ENCODE data around the gene PILRB. TPM values are rescaled to one million over a fixed set of nuclear protein-coding genes. Genes with fewer than 3 reads are reported as not detected.

The PILRB gene
- total RNA-seq, 2 donors from 2014 or later, result 63.3 to 65.6 TPM

DNA sequence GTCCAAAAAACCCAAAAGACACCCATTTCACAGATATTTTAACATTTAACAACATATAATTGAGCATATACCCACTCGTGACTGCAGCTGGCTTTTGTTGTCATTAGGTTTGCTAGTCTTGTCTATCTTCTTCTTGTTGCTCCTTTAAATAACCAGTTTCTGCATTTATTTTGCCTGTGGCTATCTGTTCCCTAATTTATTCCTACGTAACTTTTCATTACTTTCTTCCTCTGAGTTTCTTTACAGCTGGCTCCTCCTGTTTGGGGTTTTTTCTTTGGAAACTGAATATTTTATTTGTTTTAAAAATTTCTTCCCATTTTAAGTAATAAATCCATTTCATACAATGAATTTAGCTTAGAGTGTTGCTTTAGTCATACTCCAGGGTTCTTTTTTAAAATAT, 29.8 kb downstream of the PILRB start:
- TF ChIP-seq POLR2A (IDR thresholded peaks at IDR 0.05), result no peak
- TF ChIP-seq, protein P1, sequence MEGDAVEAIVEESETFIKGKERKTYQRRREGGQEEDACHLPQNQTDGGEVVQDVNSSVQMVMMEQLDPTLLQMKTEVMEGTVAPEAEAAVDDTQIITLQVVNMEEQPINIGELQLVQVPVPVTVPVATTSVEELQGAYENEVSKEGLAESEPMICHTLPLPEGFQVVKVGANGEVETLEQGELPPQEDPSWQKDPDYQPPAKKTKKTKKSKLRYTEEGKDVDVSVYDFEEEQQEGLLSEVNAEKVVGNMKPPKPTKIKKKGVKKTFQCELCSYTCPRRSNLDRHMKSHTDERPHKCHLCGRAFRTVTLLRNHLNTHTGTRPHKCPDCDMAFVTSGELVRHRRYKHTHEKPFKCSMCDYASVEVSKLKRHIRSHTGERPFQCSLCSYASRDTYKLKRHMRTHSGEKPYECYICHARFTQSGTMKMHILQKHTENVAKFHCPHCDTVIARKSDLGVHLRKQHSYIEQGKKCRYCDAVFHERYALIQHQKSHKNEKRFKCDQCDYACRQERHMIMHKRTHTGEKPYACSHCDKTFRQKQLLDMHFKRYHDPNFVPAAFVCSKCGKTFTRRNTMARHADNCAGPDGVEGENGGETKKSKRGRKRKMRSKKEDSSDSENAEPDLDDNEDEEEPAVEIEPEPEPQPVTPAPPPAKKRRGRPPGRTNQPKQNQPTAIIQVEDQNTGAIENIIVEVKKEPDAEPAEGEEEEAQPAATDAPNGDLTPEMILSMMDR (IDR thresholded peaks at IDR 0.05), result no peak
- 74 to 76% methylated on average over 2 of the region's 2 CpGs for WGBS, 2 donors
- Histone ChIP-seq H3K4me3 (no peak overlapping the region), H3K36me3 (replicated peaks in 1 of 2; ENCODE audit: insufficient read depth in 1 of 2, low read depth in 2 of 2) (no peaks in the 10 kb centered on the region), H3K27me3 (no peaks in the 10 kb centered on the region), H3K27ac (no peak overlapping the region), H3K9me3 (no peaks in the 10 kb centered on the region), H3K4me1 (peaks cover 13% of the 10 kb centered on the region)
- ATAC-seq (no peak), DNase-seq (no peak)
- intact Hi-C loops (cut with DNase I), result no loop called here

DNA sequence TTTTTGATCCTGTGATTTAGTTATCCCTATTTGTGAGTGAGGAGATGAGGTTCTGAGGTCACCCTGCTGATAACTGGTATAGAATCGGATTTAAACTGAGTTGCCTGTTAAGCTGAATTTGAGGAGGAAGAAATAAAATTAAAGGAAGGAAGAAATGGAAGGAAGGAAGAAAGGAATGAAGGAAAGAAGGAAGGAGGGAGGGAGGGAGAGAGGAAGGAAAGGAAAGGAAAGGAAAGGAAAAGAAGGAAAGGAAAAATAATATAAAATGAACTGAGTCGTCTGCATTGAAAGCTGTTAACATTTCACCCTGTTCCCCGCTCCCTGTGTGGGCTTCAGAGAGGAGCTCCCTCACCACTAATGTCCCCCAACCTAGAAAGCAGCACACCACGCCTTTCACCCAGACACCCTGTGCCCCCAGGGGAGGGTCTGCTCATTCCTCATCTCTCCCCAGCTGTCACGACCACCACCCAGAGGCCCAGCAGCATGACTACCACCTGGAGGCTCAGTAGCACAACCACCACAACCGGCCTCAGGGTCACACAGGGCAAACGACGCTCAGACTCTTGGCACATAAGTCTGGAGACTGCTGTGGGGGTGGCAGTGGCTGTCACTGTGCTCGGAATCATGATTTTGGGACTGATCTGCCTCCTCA, 31.6 kb downstream of the PILRB start:
- TF ChIP-seq, protein P1 (IDR thresholded peaks at IDR 0.05), result no peak
- no peak for TF ChIP-seq POLR2A (IDR thresholded peaks at IDR 0.05)
- Histone ChIP-seq H3K36me3 (replicated peaks in 1 of 2; ENCODE audit: insufficient read depth in 1 of 2, low read depth in 2 of 2) (no peaks in the 10 kb centered on the region), H3K9me3 (no peaks in the 10 kb centered on the region), H3K4me1 (peaks cover 13% of the 10 kb centered on the region), H3K27ac (no peak overlapping the region), H3K27me3 (no peaks in the 10 kb centered on the region), H3K4me3 (no peak overlapping the region)
- no peak for DNase-seq
- WGBS, 2 donors, result 51 to 69% methylated on average over 9 of the region's 9 CpGs
- no peak for ATAC-seq
- intact Hi-C loops (cut with DNase I), result no loop called here

DNA sequence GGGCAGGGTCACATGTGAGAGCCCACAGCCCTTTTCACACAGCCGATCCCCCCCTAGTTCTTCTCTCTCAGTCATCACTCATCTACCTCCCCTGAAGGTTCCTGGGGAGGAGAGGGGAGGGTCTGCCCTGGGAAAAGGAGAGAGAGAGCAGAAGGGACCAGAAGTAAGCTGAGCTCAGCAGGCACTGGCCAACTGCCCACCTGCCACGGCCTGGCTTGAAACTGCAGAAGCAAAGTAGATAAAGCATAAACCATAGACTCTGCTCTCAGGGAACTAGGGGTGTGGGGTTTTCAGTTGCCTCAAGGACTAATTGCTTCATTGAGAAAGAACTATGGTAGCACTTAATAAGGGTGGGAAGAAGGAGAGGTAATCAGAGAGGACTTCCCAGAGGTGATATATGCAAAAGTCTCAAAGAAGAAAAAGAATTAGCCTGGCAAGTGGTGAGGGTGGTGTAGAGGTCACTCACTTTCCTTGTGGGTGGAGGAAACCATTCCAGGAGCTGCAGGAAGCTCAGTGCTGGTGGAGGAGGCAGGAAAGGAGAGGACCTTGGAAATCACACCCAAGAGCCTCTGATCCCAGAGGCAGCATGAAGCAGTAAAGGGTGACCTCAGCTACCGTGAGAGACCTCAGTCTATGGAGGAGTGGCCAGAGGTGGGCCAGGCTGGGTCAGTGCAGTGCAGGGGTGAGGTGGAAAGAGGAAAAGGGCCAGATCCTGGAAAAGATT, 32.5 kb downstream of the PILRB start:
- 45 to 57% methylated on average over 2 to 3 of the region's 3 CpGs for WGBS, 2 donors
- no peak overlapping the region for H3K27ac ChIP-seq
- no peaks in the 10 kb centered on the region for H3K9me3 ChIP-seq
- no peaks in the 10 kb centered on the region for H3K36me3 ChIP-seq (replicated peaks in 1 of 2; ENCODE audit: insufficient read depth in 1 of 2, low read depth in 2 of 2)
- DNase-seq (no peak), ATAC-seq (no peak)
- H3K4me1 ChIP-seq, result peaks cover 13% of the 10 kb centered on the region
- TF ChIP-seq, protein P1 (IDR thresholded peaks at IDR 0.05), result no peak
- no peak for TF ChIP-seq POLR2A (IDR thresholded peaks at IDR 0.05)
- no peak overlapping the region for H3K4me3 ChIP-seq
- H3K27me3 ChIP-seq, result no peaks in the 10 kb centered on the region
- intact Hi-C loops (cut with DNase I), result no loop called here

- ATAC-seq, result no peak
- no peaks in the 10 kb centered on the region for H3K36me3 ChIP-seq (replicated peaks in 1 of 2; ENCODE audit: insufficient read depth in 1 of 2, low read depth in 2 of 2)
- H3K4me1 ChIP-seq, result peaks cover 8% of the 10 kb centered on the region
- H3K9me3 ChIP-seq, result no peaks in the 10 kb centered on the region
- WGBS, 2 donors, result 74 to 84% methylated on average over 4 of the region's 4 CpGs
- no peaks in the 10 kb centered on the region for H3K27me3 ChIP-seq
- intact Hi-C loops (cut with DNase I), result no loop called here
- DNase-seq, result no peak
- TF ChIP-seq POLR2A (IDR thresholded peaks at IDR 0.05), result no peak
- TF ChIP-seq, protein P1 (IDR thresholded peaks at IDR 0.05), result no peak
- no peak overlapping the region for H3K27ac ChIP-seq
- H3K4me3 ChIP-seq, result no peak overlapping the region
These were observed 35.5 kb downstream of the PILRB start for GRCh38 chr7:100393233-100393905.

Measured in body of pancreas (tissue), 4 donors.